Glomerular endothelial cell (primary cell): Measurements from ENCODE around the gene PGBD1. TPM values are rescaled to one million over a fixed set of nuclear protein-coding genes. Genes with fewer than 3 reads are reported as not detected.

Experiments
- DNase-seq: peaks from one replicate; pipeline ENCODE4 v3.0.0-alpha.2; 2011; ENCODE audit warnings: low read depth, low spot score; ENCODE audit errors: extremely low read depth
- total RNA-seq: library from RNA; depleted of rRNA; stranded (reverse); fragments of >200 nt; gene quantifications from 2 replicates; pipeline ENCODE4 v1.2.3, GENCODE V29; 2015

Gene PGBD1
- total RNA-seq, 1 donor from 2014 or later: 7.5 TPM

GRCh38 chr6:28334286-28335039 lies 53.1 kb downstream of the PGBD1 start:
- DNase-seq: no peak

- no peak for DNase-seq
Measured at GRCh38 chr6:28335040-28335563, 53.7 kb downstream of the PGBD1 start.

- peak; percentile 97 for DNase-seq
Measured at GRCh38 chr6:28335564-28336283, 54.4 kb downstream of the PGBD1 start, which contains the start of gene ZSCAN31. TSS of gene ZSCAN31 (minus strand) at chr6:28336148. CDS start at chr6:28329683, 6,465 bp downstream.

GRCh38 chr6:28336284-28337120 lies 55.1 kb downstream of the PGBD1 start:
- DNase-seq: peak; percentile 42

GRCh38 chr6:28337121-28337520 lies 55.7 kb downstream of the PGBD1 start:
- DNase-seq: no peak

GRCh38 chr6:28340310-28341095 lies 59.1 kb downstream of the PGBD1 start:
- no peak for DNase-seq

- DNase-seq: no peak
Measured at GRCh38 chr6:28343898-28344677, 62.7 kb downstream of the PGBD1 start.

GRCh38 chr6:28345201-28345600 lies 63.8 kb downstream of the PGBD1 start:
- no peak for DNase-seq

GRCh38 chr6:28347119-28347518 lies 65.7 kb downstream of the PGBD1 start:
- no peak for DNase-seq

GRCh38 chr6:28349344-28349891 lies 68.0 kb downstream of the PGBD1 start:
- DNase-seq: no peak

GRCh38 chr6:28349892-28350737 lies 68.7 kb downstream of the PGBD1 start, which contains the start of gene ZKSCAN3:
TSS of gene ZKSCAN3 (plus strand) at chr6:28349947. CDS start at chr6:28359587, 9,640 bp downstream.
- DNase-seq: no peak

- no peak for DNase-seq
Measured at GRCh38 chr6:28351087-28351486, 69.7 kb downstream of the PGBD1 start.

- no peak for DNase-seq
Measured at GRCh38 chr6:28351493-28351925, 70.1 kb downstream of the PGBD1 start.

Other genes with a start within 250 kb of the PGBD1 start
- 0.23 and 0.97 TPM in 2 replicates for gene ZNF165, start 201.0 kb upstream of the PGBD1 start, total RNA-seq
- 4.3 and 6.0 TPM in 2 replicates for gene ZSCAN16, start 157.0 kb upstream of the PGBD1 start, total RNA-seq
- 9.1 and 15.1 TPM in 2 replicates for gene ZKSCAN8, start 139.7 kb upstream of the PGBD1 start, total RNA-seq
- gene ZSCAN9, start 56.3 kb upstream of the PGBD1 start, total RNA-seq: 7.1 and 18.6 TPM in 2 replicates
- gene ZKSCAN4, start 29.3 kb upstream of the PGBD1 start, total RNA-seq: 3.9 and 4.0 TPM in 2 replicates
- 0.99 and 2.8 TPM in 2 replicates for gene NKAPL, start 22.3 kb upstream of the PGBD1 start, total RNA-seq
- gene ZSCAN26, start 14.4 kb upstream of the PGBD1 start, total RNA-seq: 9.7 and 11.1 TPM in 2 replicates
- gene ZSCAN31, start 54.6 kb downstream of the PGBD1 start, total RNA-seq: 16.9 and 19.7 TPM in 2 replicates
- gene ZKSCAN3, start 68.4 kb downstream of the PGBD1 start, total RNA-seq: 4.6 and 5.7 TPM in 2 replicates
- gene ZSCAN12, start 118.2 kb downstream of the PGBD1 start, total RNA-seq: 2.5 and 4.8 TPM in 2 replicates
- 1.2 and 2.0 TPM in 2 replicates for gene ZSCAN23, start 161.9 kb downstream of the PGBD1 start, total RNA-seq
- gene GPX6, start 234.2 kb downstream of the PGBD1 start, total RNA-seq: not detected in 2 replicates
- gene GPX5, start 244.3 kb downstream of the PGBD1 start, total RNA-seq: not detected in 2 replicates